MCF 10A (cell line): ENCODE results near the gene IPO8. TPM values are rescaled to one million over a fixed set of nuclear protein-coding genes. Genes with fewer than 3 reads are reported as not detected.
A peak's percentile ranks its signal among the peaks of the same experiment; 100 is the strongest.

Source experiments
- BruUV-seq: library from RNA; stranded (reverse); fragments of 400-500 nt; replicated peaks from 2 replicates; lab custom pipeline; 2021; lab: Mats Ljungman, UMichigan
- CTCF ChIA-PET: fragments of 300-600 bp; sonication (Branson Sonifier 250); formaldehyde crosslinking; extraction: SDS; loops from one replicate; lab custom pipeline; 2021; ENCODE audit warnings: antibody characterized with exemption, inconsistent platforms; lab: Yijun Ruan, JAX
- POLR2A ChIA-PET: fragments of 300-600, 350-650 bp; sonication (Branson Sonifier 250); formaldehyde crosslinking; extraction: SDS; loops from one replicate; lab custom pipeline; 2020; ENCODE audit warnings: antibody characterized with exemption, inconsistent platforms; lab: Yijun Ruan, JAX
- DNase-seq: peaks from one replicate; pipeline ENCODE4 v3.0.0-alpha.2; 2018; ENCODE audit not compliant: unreplicated experiment
- H3K27ac Mint-ChIP-seq: one replicate; pipeline ENCODE4 v1.8.0; 2022; ENCODE audit warnings: mild to moderate bottlenecking, low read depth, mixed read lengths; ENCODE audit not compliant: unreplicated experiment
- H3K27me3 Mint-ChIP-seq: one replicate; pipeline ENCODE4 v1.8.0; 2022; ENCODE audit warnings: mixed read lengths; ENCODE audit not compliant: insufficient read depth, unreplicated experiment
- H3K36me3 Mint-ChIP-seq: one replicate; pipeline ENCODE4 v1.8.0; 2022; ENCODE audit warnings: mild to moderate bottlenecking, moderate library complexity, mixed read lengths; ENCODE audit not compliant: insufficient read depth, unreplicated experiment
- H3K4me1 Mint-ChIP-seq: one replicate; pipeline ENCODE4 v1.8.0; 2022; ENCODE audit warnings: mixed read lengths; ENCODE audit not compliant: insufficient read depth, unreplicated experiment
- H3K4me3 Mint-ChIP-seq: one replicate; pipeline ENCODE4 v1.8.0; 2022; ENCODE audit warnings: mild to moderate bottlenecking, moderate library complexity, mixed read lengths; ENCODE audit not compliant: unreplicated experiment
- H3K9me3 Mint-ChIP-seq: one replicate; pipeline ENCODE4 v1.8.0; 2022; ENCODE audit warnings: mixed read lengths; ENCODE audit not compliant: unreplicated experiment
- intact Hi-C: fragments of 100-400 bp; cut with micrococcal nuclease; formaldehyde crosslinking; loops from 2 replicates; pipeline ENCODE4 v1.14.1; 2022
- total RNA-seq: library from RNA; stranded (reverse); gene quantifications from 2 replicates; pipeline ENCODE4 v1.2.3, GENCODE V29; 2022
- TF ChIP-seq, protein P1 (sequence below): fragments of 200-600 bp; IDR thresholded peaks from one replicate; pipeline ENCODE4 v1.8.0; 2022; ENCODE audit warnings: antibody characterized with exemption, mild to moderate bottlenecking; ENCODE audit not compliant: unreplicated experiment

Gene IPO8
- total RNA-seq, 1 experiment from 2014 or later, result 36.3 TPM

DNA sequence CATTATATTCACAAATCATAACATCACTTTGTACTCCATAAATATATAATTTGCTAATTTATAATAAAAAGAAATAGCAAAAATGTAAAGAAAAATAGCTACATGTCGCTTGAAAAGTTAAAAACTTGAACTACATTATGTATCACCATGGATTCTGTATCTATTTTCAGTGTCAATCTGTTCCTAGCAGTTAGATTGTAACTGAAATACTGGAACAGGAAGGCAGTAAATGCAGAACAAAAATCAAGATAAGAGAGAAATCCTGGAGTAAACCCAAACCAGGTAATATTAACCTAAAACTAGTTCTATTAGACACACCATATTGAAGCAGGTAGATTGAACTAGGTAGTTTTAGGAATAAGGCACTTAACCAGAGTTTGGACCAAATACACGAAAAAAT lies 60.3 kb downstream of the IPO8 start:
- H3K4me3 Mint-ChIP-seq, result no peak overlapping the region
- H3K27ac Mint-ChIP-seq, result peak overlapping the region; percentile 49
- no TSS peak for BruUV-seq

DNA sequence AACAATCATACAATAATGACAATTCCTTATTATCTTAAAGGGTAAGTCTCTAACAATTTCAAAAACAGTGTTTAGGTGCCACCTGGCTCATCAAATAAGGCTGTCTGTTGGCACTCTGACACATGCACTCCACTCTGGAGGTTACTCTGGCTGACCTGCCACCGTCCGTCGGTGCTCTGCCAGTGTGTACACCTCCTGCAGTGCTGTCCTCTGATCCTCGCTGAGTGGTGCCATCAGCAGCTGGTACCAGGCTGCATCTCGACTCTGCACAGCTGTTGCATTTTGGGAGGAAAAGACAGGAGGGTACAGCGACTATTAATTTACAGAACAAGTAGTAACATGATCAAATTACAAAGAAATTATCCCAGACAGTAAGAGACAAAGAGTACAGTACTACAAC lies 63.9 kb downstream of the IPO8 start:
- Mint-ChIP-seq H3K27me3 (no peaks in the 10 kb centered on the region), H3K4me1 (no peaks in the 10 kb centered on the region), H3K4me3 (no peak overlapping the region), H3K27ac (no peak overlapping the region), H3K36me3 (peaks cover 40% of the 10 kb centered on the region), H3K9me3 (no peaks in the 10 kb centered on the region)
- no peak for DNase-seq
- ChIA-PET CTCF (no interaction called here), POLR2A (no interaction called here)
- TF ChIP-seq, protein P1, sequence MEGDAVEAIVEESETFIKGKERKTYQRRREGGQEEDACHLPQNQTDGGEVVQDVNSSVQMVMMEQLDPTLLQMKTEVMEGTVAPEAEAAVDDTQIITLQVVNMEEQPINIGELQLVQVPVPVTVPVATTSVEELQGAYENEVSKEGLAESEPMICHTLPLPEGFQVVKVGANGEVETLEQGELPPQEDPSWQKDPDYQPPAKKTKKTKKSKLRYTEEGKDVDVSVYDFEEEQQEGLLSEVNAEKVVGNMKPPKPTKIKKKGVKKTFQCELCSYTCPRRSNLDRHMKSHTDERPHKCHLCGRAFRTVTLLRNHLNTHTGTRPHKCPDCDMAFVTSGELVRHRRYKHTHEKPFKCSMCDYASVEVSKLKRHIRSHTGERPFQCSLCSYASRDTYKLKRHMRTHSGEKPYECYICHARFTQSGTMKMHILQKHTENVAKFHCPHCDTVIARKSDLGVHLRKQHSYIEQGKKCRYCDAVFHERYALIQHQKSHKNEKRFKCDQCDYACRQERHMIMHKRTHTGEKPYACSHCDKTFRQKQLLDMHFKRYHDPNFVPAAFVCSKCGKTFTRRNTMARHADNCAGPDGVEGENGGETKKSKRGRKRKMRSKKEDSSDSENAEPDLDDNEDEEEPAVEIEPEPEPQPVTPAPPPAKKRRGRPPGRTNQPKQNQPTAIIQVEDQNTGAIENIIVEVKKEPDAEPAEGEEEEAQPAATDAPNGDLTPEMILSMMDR, result no peak
- no TSS peak for BruUV-seq
- intact Hi-C loops, result no loop called here

More for the DNA sequence above, 60.3 kb downstream of the IPO8 start:
- no peak for DNase-seq
- Mint-ChIP-seq H3K27me3 (no peaks in the 10 kb centered on the region), H3K9me3 (no peaks in the 10 kb centered on the region), H3K36me3 (peaks cover 44% of the 10 kb centered on the region), H3K4me1 (no peaks in the 10 kb centered on the region)
- CTCF ChIA-PET, result no interaction called here
- intact Hi-C loops, result no loop called here
- TF ChIP-seq, protein P1, result no peak
- POLR2A ChIA-PET, result no interaction called here

DNA sequence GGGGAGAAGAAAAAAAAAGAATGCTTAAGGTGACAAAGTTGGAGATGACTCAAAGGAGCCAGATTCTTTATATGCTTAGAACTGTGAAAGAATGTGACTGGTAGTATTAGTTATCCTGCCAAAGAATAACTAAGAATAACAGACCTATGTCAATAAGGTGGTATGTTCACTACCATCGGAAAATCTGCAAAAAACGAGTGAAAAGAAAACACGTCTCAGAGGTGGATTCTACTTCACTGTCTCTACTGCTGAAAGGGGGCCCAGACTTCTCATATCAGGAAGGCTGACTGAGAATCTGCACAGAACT lies 64.7 kb downstream of the IPO8 start:
- Mint-ChIP-seq H3K27me3 (no peaks in the 10 kb centered on the region), H3K36me3 (peaks cover 40% of the 10 kb centered on the region), H3K27ac (no peak overlapping the region), H3K4me1 (no peaks in the 10 kb centered on the region), H3K9me3 (no peaks in the 10 kb centered on the region), H3K4me3 (no peak overlapping the region)
- no peak for DNase-seq
- TF ChIP-seq, protein P1, result no peak
- POLR2A ChIA-PET, result no interaction called here
- BruUV-seq, result no TSS peak
- CTCF ChIA-PET, result no interaction called here
- intact Hi-C loops, result no loop called here

DNA sequence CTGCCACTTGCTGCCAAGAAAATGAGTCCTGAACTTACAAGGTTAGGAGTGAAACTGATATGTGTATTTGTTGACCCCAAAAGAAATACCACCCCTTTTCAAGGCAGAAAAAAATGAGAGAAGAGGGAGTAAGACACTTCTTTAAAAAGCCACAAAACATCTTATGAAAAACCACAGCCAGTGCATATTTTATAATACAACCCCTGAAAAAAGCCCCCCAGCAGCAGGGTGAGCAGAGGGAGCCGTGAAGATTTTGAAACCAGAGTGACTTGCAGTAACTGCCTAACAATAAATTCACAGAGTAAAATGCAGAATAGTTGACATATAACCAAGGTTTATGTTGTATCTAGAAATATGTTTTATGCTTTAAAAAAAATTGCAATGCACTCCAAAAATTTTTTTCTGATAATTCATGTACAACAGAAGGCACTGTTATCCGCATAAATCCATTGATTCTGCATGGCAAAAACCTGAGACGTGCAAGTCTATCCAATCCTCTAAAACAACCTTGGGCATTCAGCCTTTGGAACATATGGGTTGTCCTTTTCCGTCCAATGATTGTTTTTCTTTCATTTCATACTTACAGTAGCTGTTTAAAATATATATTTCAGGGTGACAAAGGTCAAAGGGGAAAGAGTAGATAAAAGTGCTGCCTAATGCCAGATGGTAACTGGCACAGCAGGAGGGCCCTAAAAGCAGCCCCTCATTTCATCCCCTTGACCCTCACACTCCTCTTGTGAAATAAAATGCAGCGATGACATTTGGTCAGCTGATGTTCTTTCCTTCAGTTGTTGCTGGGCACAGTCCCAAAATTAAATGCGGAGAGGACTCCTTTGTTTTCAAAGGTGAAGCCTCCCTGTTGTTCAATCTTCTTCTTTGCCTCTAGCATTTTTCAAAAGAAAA lies 65.3 kb downstream of the IPO8 start:
- Mint-ChIP-seq H3K27me3 (no peaks in the 10 kb centered on the region), H3K27ac (no peak overlapping the region), H3K4me1 (no peaks in the 10 kb centered on the region), H3K36me3 (peaks cover 40% of the 10 kb centered on the region), H3K4me3 (no peak overlapping the region), H3K9me3 (no peaks in the 10 kb centered on the region)
- ChIA-PET CTCF (no interaction called here), POLR2A (interaction anchor here (1.1 kb wide), 1 partner anchor 10 kb away, joined by 5 read pairs; no protein-coding TSS in a partner anchor)
- BruUV-seq, result no TSS peak
- TF ChIP-seq, protein P1, result no peak
- intact Hi-C loops, result no loop called here
- DNase-seq, result no peak
